K562 (cell line): ENCODE measurements around the gene GADD45GIP1. TPM values are rescaled to one million over a fixed set of nuclear protein-coding genes. Genes with fewer than 3 reads are reported as not detected.
A peak's percentile ranks its signal among the peaks of the same experiment; 100 is the strongest.

ENCODE experiments used
- BRD4 ChIP-seq: fragments of 200-600 bp; sonication (generic); IDR thresholded peaks from 2 replicates; pipeline ENCODE4 v1.6.1; 2017; ENCODE audit warnings: inconsistent platforms
- DIDO1 ChIP-seq: fragments of 450-650 bp; IDR thresholded peaks from 2 replicates; pipeline ENCODE4 v1.6.1; 2016; ENCODE audit warnings: low read depth, missing biosample characterization, missing genetic modification characterization
- GABPA ChIP-seq: fragments of 200-800 bp; sonication (Bioruptor generic); conservative IDR thresholded peaks from 2 replicates; pipeline ENCODE4 v1.6.1; 2016; ENCODE audit warnings: low read depth, missing genetic modification characterization, missing compliant biosample characterization
- KDM2B ChIP-seq: fragments of 250-450 bp; sonication (Bioruptor Pico); IDR thresholded peaks from 2 replicates; pipeline ENCODE4 v1.8.0; 2021; ENCODE audit warnings: mild to moderate bottlenecking, moderate library complexity
- NCOR1 ChIP-seq: fragments of 450-650 bp; IDR thresholded peaks from 2 replicates; pipeline ENCODE4 v1.6.1; 2016; ENCODE audit warnings: mild to moderate bottlenecking, moderate library complexity
- NELFE ChIP-seq: IDR thresholded peaks from 2 replicates; pipeline ENCODE4 v1.6.1; 2011; ENCODE audit warnings: mild to moderate bottlenecking; ENCODE audit not compliant: insufficient read depth, insufficient read length
- NFE2L1 ChIP-seq: fragments of 450-650 bp; IDR thresholded peaks from 2 replicates; pipeline ENCODE4 v1.6.1; 2016; ENCODE audit warnings: missing genetic modification characterization, low read depth, mild to moderate bottlenecking, missing compliant biosample characterization, moderate library complexity, borderline replicate concordance
- NRF1 ChIP-seq, 2 experiments: fragments of 450-650 bp; IDR thresholded peaks in 1 of 2; conservative IDR thresholded peaks in 1 of 2; 2 replicates each; pipeline ENCODE4 v1.6.1; 2014; ENCODE audit warnings: mild to moderate bottlenecking in 2 of 2
- RHOXF2B ChIP-seq: fragments of 250-450 bp; sonication (Bioruptor Pico); conservative IDR thresholded peaks from 2 replicates; pipeline ENCODE4 v1.5.1; 2021
- SMC3 ChIP-seq: conservative IDR thresholded peaks from 2 replicates; pipeline ENCODE4 v1.6.1; 2011; ENCODE audit warnings: low read depth, low read length, improper control_type of control experiment; ENCODE audit not compliant: insufficient read depth
- SREBF2 ChIP-seq: sonication (generic); formaldehyde crosslinking; IDR thresholded peaks from 2 replicates; pipeline ENCODE4 v1.4.0; 2020; ENCODE audit warnings: mild to moderate bottlenecking, missing genetic modification reagents
- U2AF1 ChIP-seq: fragments of 200-400 bp; formaldehyde crosslinking; optimal IDR thresholded peaks from 2 replicates; pipeline ENCODE3; 2017; ENCODE audit warnings: mild to moderate bottlenecking, low read depth, low read length, moderate library complexity
- ZKSCAN1 ChIP-seq: fragments of 150-350 bp; IDR thresholded peaks from 2 replicates; pipeline ENCODE4 v1.6.1; 2016; ENCODE audit warnings: low read depth, low read length
- ZNF3 ChIP-seq: fragments of 250-450 bp; sonication (Bioruptor Pico); IDR thresholded peaks from 2 replicates; pipeline ENCODE4 v1.5.0; 2021; ENCODE audit warnings: mild to moderate bottlenecking, moderate library complexity
- polyA plus RNA-seq, 8 experiments: library from polyadenylated mRNA; depleted of rRNA in 4 of 8; stranded (reverse) in 5 of 8; unstranded in 3 of 8; fragments of >200 nt; fragmentation: Nextera tagmentation in 2 of 8; fragmentation: Illumina TruSeq in 1 of 8; extraction: Ambion mirVana in 2 of 8; extraction: Trizol in 1 of 8; gene quantifications; 2 replicates each; pipeline versions ENCODE4 v1.2.1 to v1.2.3, GENCODE V29; 2011 to 2014; ENCODE audit warnings: inconsistent platforms in 1 of 8, missing spikeins in 1 of 8
- total RNA-seq, 7 experiments: library from RNA; depleted of rRNA in 6 of 7; stranded (reverse); fragments of >200 nt in 6 of 7; fragmentation: Illumina TruSeq in 2 of 7; extraction: Trizol in 2 of 7; gene quantifications; 2 replicates each; pipeline versions ENCODE4 v1.2.1 to v1.2.3, GENCODE V29; 2011 to 2021; ENCODE audit warnings: low replicate concordance in 1 of 7
- TF ChIP-seq, protein P1 (sequence below): fragments of 150-350 bp; IDR thresholded peaks from 2 replicates; pipeline ENCODE4 v1.6.1; 2014; ENCODE audit warnings: low read depth, mild to moderate bottlenecking, low read length, borderline replicate concordance
- TF ChIP-seq, protein P2 (sequence below): fragments of 250-450 bp; sonication (Bioruptor Pico); IDR thresholded peaks from 2 replicates; pipeline ENCODE4 v1.5.0; 2021
- TF ChIP-seq, protein P3 (sequence below): fragments of 250-450 bp; sonication (Bioruptor Pico); IDR thresholded peaks from 2 replicates; pipeline ENCODE4 v1.5.1; 2021; ENCODE audit warnings: mild to moderate bottlenecking
- TF ChIP-seq, protein P4 (sequence below): fragments of 200-800 bp; sonication (Bioruptor generic); IDR thresholded peaks from 2 replicates; pipeline ENCODE4 v1.6.1; 2016; ENCODE audit warnings: missing genetic modification characterization, missing compliant biosample characterization

GADD45GIP1 gene
- total and polyA plus RNA-seq, 9 of the 15 experiments (the other 6 are each of a cell fraction or from before 2014, with no cell fraction given) = 5.1 to 161 (median 29.2) TPM

DNA sequence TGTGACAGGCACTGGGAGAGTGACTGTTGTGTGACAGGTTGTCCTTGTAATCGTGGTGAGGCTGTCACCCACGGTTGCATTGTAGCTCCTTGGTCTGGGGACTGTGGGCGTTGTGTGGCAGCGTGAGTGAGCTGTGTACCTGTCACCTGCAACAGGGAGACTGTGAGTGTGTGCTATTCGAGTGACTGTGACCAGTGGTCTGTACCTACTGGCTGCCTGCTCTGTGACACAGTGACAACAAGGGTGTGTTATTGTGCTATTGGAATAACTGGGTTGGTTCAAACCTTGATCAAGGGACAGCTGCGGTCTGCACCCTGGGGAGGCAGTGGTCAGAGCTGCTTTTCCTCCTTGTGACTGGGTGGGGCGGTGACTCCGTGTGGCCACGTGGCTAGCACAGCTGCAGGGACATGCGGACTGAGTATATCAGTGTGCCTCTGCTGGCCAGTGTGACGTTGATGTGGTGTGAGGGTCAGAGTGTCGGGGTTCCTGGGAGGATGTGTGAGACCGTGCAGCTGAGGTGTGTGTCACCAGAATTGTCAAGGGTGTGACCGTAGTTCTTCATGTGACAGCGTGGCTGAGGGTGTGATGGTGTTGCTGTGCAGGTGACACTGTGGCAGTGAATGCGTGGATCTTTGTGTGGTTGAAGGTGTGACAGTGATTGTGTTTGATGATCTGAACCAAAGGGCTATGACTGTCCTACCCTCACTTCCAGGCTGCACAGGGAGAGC, 28.2 kb upstream of the GADD45GIP1 start (continued):
- TF ChIP-seq, protein P1, sequence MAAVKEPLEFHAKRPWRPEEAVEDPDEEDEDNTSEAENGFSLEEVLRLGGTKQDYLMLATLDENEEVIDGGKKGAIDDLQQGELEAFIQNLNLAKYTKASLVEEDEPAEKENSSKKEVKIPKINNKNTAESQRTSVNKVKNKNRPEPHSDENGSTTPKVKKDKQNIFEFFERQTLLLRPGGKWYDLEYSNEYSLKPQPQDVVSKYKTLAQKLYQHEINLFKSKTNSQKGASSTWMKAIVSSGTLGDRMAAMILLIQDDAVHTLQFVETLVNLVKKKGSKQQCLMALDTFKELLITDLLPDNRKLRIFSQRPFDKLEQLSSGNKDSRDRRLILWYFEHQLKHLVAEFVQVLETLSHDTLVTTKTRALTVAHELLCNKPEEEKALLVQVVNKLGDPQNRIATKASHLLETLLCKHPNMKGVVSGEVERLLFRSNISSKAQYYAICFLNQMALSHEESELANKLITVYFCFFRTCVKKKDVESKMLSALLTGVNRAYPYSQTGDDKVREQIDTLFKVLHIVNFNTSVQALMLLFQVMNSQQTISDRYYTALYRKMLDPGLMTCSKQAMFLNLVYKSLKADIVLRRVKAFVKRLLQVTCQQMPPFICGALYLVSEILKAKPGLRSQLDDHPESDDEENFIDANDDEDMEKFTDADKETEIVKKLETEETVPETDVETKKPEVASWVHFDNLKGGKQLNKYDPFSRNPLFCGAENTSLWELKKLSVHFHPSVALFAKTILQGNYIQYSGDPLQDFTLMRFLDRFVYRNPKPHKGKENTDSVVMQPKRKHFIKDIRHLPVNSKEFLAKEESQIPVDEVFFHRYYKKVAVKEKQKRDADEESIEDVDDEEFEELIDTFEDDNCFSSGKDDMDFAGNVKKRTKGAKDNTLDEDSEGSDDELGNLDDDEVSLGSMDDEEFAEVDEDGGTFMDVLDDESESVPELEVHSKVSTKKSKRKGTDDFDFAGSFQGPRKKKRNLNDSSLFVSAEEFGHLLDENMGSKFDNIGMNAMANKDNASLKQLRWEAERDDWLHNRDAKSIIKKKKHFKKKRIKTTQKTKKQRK = no peak
- no peak for TF ChIP-seq GABPA (tag)
- TF ChIP-seq, protein P2, sequence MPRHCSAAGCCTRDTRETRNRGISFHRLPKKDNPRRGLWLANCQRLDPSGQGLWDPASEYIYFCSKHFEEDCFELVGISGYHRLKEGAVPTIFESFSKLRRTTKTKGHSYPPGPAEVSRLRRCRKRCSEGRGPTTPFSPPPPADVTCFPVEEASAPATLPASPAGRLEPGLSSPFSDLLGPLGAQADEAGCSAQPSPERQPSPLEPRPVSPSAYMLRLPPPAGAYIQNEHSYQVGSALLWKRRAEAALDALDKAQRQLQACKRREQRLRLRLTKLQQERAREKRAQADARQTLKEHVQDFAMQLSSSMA = no peak
- no peak for TF ChIP-seq SREBF2
- TF ChIP-seq BRD4 = no peak
- peak; percentile 75 to 82 for TF ChIP-seq NRF1 (conservative IDR thresholded peaks at IDR 0.05 in 1 of 2, IDR thresholded peaks at IDR 0.05 in 1 of 2)
- no peak for TF ChIP-seq NFE2L1 (tag)
- no peak for TF ChIP-seq KDM2B (CRISPR knock-in tag)
- TF ChIP-seq NELFE = no peak
- TF ChIP-seq ZKSCAN1 = no peak
- no peak for TF ChIP-seq U2AF1
- TF ChIP-seq DIDO1 (tag) = no peak
- no peak for TF ChIP-seq RHOXF2B (CRISPR knock-in tag)
- TF ChIP-seq ZNF3 (CRISPR knock-in tag) = no peak
- TF ChIP-seq, protein P3, sequence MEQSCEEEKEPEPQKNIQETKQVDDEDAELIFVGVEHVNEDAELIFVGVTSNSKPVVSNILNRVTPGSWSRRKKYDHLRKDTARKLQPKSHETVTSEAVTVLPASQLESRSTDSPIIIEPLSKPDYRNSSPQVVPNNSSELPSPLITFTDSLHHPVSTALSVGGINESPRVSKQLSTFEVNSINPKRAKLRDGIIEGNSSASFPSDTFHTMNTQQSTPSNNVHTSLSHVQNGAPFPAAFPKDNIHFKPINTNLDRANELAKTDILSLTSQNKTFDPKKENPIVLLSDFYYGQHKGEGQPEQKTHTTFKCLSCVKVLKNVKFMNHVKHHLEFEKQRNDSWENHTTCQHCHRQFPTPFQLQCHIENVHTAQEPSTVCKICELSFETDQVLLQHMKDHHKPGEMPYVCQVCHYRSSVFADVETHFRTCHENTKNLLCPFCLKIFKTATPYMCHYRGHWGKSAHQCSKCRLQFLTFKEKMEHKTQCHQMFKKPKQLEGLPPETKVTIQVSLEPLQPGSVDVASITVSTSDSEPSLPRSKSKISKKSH (CRISPR knock-in tag) = no peak
- TF ChIP-seq, protein P4, sequence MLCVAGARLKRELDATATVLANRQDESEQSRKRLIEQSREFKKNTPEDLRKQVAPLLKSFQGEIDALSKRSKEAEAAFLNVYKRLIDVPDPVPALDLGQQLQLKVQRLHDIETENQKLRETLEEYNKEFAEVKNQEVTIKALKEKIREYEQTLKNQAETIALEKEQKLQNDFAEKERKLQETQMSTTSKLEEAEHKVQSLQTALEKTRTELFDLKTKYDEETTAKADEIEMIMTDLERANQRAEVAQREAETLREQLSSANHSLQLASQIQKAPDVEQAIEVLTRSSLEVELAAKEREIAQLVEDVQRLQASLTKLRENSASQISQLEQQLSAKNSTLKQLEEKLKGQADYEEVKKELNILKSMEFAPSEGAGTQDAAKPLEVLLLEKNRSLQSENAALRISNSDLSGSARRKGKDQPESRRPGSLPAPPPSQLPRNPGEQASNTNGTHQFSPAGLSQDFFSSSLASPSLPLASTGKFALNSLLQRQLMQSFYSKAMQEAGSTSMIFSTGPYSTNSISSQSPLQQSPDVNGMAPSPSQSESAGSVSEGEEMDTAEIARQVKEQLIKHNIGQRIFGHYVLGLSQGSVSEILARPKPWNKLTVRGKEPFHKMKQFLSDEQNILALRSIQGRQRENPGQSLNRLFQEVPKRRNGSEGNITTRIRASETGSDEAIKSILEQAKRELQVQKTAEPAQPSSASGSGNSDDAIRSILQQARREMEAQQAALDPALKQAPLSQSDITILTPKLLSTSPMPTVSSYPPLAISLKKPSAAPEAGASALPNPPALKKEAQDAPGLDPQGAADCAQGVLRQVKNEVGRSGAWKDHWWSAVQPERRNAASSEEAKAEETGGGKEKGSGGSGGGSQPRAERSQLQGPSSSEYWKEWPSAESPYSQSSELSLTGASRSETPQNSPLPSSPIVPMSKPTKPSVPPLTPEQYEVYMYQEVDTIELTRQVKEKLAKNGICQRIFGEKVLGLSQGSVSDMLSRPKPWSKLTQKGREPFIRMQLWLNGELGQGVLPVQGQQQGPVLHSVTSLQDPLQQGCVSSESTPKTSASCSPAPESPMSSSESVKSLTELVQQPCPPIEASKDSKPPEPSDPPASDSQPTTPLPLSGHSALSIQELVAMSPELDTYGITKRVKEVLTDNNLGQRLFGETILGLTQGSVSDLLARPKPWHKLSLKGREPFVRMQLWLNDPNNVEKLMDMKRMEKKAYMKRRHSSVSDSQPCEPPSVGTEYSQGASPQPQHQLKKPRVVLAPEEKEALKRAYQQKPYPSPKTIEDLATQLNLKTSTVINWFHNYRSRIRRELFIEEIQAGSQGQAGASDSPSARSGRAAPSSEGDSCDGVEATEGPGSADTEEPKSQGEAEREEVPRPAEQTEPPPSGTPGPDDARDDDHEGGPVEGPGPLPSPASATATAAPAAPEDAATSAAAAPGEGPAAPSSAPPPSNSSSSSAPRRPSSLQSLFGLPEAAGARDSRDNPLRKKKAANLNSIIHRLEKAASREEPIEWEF (CRISPR knock-in tag) = no peak
- no peak for TF ChIP-seq NCOR1
- 0 out of 2 replicates have a peak, but pooled peaks have one; percentile 14 for TF ChIP-seq SMC3
